Measurements from ENCODE around the gene MALRD1.

DNA sequence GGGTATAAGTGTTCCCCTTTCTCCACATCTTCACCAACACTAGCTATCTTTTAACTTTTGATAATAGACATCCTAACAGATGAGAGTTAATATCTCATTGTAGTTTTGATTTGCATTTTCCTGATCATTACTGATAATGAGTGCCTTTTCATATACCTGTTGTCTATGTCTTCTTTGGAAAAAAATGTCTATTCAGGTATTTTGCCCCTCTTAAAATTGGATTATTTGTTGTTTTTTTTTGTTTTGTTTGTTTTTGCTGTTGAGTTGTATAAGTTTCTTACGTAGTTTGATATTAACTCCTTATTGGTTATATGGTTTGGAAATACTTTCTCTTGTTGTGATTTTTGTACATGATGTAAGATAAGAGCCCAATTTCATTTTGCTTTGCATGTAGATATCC, 214.7 kb downstream of the MALRD1 start:
- TF ChIP-seq, protein P1, sequence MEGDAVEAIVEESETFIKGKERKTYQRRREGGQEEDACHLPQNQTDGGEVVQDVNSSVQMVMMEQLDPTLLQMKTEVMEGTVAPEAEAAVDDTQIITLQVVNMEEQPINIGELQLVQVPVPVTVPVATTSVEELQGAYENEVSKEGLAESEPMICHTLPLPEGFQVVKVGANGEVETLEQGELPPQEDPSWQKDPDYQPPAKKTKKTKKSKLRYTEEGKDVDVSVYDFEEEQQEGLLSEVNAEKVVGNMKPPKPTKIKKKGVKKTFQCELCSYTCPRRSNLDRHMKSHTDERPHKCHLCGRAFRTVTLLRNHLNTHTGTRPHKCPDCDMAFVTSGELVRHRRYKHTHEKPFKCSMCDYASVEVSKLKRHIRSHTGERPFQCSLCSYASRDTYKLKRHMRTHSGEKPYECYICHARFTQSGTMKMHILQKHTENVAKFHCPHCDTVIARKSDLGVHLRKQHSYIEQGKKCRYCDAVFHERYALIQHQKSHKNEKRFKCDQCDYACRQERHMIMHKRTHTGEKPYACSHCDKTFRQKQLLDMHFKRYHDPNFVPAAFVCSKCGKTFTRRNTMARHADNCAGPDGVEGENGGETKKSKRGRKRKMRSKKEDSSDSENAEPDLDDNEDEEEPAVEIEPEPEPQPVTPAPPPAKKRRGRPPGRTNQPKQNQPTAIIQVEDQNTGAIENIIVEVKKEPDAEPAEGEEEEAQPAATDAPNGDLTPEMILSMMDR (conservative IDR thresholded peaks at IDR 0.05; ENCODE audit: low read depth, low read length): no peak
- TF ChIP-seq EZH2 (IDR thresholded peaks at IDR 0.05; ENCODE audit: borderline replicate concordance, low read depth, low read length, poor library complexity, severe bottlenecking): no peak

Measured in A673 (cell line).